GM18907 (cell line): ENCODE data around the gene CCDC186.
"Not testable (repeated sequence)": the region's sequence is repeated elsewhere in the genome, so short reads cannot be mapped to it uniquely, and the experiment has no call there.

Source experiments
- ATAC-seq: cut with Tn5 transposase; IDR thresholded peaks from one replicate; pipeline ENCODE4 v1.9.1; 2021; ENCODE audit warnings: mild to moderate bottlenecking, moderate library complexity; ENCODE audit not compliant: unreplicated experiment

The CCDC186 gene

GRCh38 chr10:114174695-114175188, 739 bp upstream of the CCDC186 start:
- no peak for ATAC-seq

DNA sequence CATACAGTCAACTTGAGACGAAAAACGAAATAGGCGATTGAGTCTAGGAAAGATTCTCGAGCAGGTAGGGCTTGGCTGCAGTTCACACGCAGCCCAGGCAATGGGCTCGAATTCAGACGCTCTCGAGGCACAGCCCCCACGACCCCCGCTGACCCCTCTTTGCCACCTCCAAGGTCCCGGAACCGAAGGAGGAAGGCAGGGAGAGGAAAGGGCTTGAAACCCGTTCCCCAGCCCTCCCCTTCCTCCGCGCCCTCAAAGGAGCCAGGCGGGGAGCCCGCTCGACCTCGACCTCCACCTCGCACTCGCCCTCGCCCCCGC, 441 bp downstream of the CCDC186 start:
- ATAC-seq: no peak

GRCh38 chr10:114172776-114173602, 1.0 kb downstream of the CCDC186 start:
- ATAC-seq: no peak

DNA sequence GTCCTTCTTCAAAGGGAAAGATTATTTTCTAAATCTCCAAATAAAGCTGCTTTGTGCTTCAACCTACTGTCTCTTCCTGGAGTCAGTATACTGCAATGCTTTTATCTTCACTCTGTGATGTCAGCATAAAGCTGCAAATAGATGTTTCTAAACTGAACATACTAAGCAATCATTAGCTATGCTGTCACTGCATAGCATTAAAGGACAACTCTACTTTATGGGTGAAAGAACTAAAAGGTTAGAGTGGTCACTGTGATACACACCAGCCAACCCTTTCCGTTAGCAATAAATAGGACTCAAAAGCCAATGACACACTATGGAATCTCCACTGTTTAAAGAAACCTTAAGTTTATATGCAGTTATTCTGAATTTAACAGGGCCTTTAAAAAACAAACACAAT, 1.8 kb downstream of the CCDC186 start:
- ATAC-seq: no peak

DNA sequence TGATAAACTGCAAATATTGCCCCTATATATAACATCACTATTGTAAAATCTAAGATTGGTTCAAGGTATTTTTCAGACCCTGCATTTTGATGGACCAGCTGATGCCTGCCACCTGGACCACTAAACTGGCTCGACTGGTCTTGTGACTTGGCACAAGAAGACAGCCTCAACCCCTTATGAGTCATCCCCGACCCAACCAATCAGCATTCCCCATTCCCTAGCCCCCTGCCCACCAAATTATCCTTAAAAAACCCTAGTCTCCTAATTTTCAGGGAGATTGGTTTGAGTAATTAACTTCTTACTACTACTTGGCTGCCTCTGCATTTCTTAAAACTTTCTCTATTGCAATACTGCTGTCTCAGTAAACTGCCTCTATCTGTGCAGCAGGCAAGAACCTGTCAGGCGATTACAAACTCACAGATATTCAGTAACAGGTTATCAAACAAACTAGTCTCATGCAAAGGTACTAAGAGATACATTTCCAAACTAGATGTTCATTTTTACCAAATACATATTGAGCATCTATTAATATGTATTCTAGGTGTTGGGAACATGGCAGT, 5.5 kb downstream of the CCDC186 start:
- no peak for ATAC-seq

DNA sequence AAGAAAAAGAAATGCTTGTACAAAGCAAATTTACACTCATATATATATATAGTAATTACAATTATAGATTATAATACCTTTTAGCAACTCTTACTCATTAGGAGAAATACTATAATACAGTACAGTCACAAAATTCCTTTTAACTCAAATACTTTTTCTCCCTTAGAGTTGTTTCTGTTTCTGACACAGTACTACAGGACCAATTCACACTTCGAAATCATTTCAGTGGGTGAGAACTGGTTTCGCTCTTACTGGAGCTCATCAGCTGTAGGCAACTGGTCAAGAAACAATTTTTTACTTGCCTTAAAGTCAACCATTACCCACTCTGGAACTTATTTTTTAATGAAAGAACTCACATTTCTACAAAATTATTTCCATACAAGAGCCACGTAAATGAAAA, 6.0 kb downstream of the CCDC186 start:
- ATAC-seq: no peak

- ATAC-seq: no peak
Measured at GRCh38 chr10:114166494-114166893, 7.5 kb downstream of the CCDC186 start.

DNA sequence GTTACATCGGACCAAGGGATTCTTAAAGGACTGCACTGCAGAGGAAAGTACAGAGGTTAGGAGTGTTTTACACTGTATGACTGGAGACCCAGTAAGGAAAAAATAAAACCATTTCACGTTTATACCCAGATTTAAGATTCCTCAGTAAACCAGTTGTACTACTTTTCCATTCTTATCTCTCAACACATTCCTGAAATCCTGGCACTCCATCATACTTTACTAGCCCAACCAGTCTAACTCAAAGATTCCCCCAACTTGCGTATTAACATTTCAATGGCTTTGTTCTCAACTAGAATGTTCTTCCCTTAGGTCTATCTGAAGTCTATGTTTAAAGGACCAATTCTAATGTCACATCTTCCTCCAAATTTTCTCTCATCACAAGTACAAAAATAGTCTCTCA, 8.0 kb downstream of the CCDC186 start:
- no peak for ATAC-seq

DNA sequence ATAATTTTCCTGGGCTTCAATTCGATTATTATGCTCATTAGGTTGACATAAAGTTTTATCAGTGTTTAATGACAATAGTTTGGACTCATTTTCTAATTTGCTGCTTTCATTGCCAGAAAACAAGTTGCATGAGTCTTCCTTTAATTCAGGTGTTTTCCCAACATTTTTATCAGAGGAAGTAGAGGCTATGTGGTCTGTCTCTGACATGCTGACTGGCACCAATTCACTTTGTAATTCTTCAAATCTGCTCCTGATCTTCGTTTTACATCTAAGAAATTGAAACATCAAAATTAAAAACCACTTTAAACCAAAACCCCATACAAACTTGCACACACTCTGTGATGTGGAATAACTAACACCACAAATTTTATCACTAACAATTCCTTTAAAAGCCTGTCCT, 10.9 kb downstream of the CCDC186 start:
- no peak for ATAC-seq

GRCh38 chr10:114157912-114158311, 16.1 kb downstream of the CCDC186 start:
- no peak for ATAC-seq

GRCh38 chr10:114151892-114152291, 22.1 kb downstream of the CCDC186 start:
- no peak for ATAC-seq

- no peak for ATAC-seq
Measured at GRCh38 chr10:114151486-114151885, 22.5 kb downstream of the CCDC186 start.

DNA sequence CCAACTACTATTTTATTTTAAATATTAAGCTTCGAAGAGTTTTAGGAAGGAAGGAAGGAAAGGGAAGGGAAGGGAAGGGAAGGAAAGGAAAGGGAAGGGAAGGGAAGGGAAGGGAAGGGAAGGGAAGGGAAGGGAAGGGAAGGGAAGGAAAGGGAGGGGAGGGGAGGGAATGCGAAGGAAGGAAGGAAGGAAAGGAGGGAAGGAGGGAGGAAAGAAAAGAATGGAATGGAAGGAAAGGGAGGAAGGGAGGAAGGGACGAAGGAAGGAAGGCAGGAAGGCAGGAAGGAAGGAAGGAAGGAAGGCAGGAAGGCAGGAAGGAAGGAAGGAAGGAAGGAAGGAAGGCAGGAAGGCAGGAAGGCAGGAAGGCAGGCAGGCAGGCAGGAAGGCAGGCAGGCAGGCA, 24.5 kb downstream of the CCDC186 start:
- ATAC-seq: not testable (repeated sequence)

- no peak for ATAC-seq
Measured at GRCh38 chr10:114143160-114143559, 30.8 kb downstream of the CCDC186 start.

DNA sequence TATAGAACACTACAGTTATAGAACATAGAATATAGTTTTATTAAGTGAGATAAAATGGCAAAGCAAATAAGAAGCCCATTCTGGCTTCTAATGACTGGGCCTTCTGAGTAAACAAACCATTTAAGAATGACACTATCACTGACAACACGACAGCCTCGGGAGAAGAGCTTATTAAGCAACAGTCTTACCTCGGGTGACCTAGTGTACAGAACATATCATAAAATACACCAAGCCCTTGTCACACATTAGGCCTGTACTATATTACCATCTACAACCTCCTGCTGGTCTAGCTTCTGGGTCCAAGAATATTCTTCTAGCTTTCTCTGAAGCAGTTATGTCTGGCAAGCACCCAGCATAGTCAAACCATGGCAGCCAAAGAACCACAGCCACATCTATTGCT, 32.0 kb downstream of the CCDC186 start:
- ATAC-seq: no peak

DNA sequence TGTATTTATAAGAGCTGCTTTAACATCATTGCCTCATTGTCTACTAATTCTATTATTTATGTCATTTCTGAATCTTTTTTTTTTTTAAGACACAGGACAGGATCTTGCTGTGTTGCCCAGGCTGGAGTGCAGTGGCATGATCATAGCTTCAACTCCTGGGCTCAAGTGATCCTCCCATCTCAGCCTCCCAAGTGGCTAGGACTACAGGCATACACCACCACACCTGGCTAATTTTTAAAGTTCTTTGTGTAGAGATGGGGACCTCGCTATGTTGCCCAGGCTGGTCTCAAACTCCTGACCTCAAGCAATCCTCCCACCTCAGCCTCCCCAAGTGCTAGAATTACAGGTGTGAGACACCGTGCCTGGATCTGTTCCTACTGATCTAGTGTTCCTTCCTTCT, 33.2 kb downstream of the CCDC186 start:
- not testable (repeated sequence) for ATAC-seq

- ATAC-seq: no peak
Measured at GRCh38 chr10:114140036-114140435, 34.0 kb downstream of the CCDC186 start.

DNA sequence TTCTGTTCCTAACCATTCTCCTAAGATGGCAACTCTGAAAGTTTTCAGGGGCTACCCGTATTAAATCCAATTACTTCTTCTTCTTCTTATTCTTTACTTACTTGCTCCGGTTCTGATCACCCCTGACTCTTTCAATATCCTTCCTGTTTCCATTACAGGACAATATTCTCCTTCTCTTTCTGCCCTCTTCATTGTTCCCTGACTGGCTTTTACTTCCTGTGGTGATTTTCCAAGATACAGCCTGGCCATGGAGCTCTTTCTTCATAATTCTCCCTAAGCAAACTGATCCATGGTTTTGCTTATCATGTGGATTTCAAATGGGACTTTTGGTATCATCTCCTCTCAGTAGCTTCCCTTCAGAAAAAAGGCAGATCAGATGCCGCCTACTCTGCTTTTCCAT, 35.4 kb downstream of the CCDC186 start:
- ATAC-seq: no peak

DNA sequence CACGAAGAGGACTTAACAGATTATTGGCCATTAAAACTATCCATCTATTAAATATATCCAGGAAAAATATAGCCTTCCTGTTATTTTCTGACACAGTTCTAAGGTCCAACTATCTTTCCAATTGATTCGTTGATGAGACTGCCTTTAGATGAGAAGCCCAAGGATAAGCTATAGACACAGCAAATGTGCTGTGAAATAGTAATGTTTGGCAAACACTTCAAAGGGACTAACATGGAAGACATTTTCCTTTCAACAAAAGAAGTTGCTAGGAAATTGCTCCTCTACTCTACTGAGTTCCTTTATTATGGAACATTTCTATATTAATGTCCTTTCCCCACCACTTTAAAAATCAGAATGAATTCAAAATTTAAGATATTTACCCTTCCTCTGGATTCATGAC, 38.5 kb downstream of the CCDC186 start:
- no peak for ATAC-seq

DNA sequence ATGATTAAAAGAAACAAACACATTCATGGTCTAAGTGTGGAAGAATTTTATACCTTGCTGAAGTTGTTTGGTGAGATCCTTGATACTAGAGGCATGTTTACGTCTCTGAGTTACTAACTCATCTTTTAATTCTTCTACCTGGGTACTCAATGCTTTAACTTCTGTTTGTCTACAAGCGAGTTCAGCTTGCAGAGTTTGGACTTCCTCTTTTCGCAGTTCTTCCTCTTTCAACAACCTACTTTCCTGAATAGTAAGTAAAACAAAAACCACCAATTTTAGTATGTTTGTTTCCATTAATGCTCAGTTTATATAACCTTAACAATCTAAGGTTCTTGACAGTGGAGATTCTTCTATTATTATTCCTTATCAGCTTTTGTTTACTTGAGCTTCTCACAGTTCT, 42.9 kb downstream of the CCDC186 start:
- ATAC-seq: no peak

GRCh38 chr10:114121031-114121430, 53.0 kb downstream of the CCDC186 start:
- no peak for ATAC-seq

- ATAC-seq: no peak
Measured at GRCh38 chr10:114118514-114118913, 55.5 kb downstream of the CCDC186 start.

DNA sequence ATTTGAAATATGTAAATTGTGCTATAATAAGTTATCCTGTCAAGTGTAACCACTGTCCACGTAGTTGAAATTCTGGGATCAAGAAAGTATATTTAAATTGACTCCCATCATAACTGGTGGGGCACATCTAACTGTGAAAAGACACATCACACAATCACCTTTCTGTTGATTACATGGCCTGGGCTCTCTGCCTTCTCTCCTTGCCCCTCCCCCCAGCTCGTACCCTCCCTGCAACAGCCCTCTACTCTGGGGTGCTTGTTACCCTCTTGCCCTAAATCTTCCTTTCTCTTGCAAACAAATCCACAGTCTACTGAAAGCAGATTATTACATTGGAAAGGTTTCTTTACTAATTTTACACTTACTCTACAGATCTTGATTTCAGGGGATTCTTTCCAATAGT, 56.3 kb downstream of the CCDC186 start:
- no peak for ATAC-seq
